ENCODE measurements around the gene VTI1B. TPM values are rescaled to one million over a fixed set of nuclear protein-coding genes. Genes with fewer than 3 reads are reported as not detected.
"Not testable (repeated sequence)": the region's sequence is repeated elsewhere in the genome, so short reads cannot be mapped to it uniquely, and the experiment has no call there.

Gene VTI1B
- total RNA-seq, 4 donors from 2014 or later = 96.1 to 133 (median 114) TPM

GRCh38 chr14:67630938-67631337, 43.5 kb downstream of the VTI1B start:
- ATAC-seq (ENCODE audit: low FRiP score) (no peak), DNase-seq (ENCODE audit: low spot score) (no peak)
- no peak for TF ChIP-seq CTCF (IDR thresholded peaks at IDR 0.05)

GRCh38 chr14:67630186-67630585, 44.2 kb downstream of the VTI1B start:
- no peak for ATAC-seq (ENCODE audit: low FRiP score)
- TF ChIP-seq CTCF (IDR thresholded peaks at IDR 0.05) = no peak
- no peak for DNase-seq (ENCODE audit: low spot score)

GRCh38 chr14:67627519-67627918, 46.9 kb downstream of the VTI1B start:
- DNase-seq (ENCODE audit: low spot score) (no peak), ATAC-seq (ENCODE audit: low FRiP score) (no peak)
- TF ChIP-seq CTCF (IDR thresholded peaks at IDR 0.05) = no peak

- ATAC-seq (ENCODE audit: low FRiP score); DNase-seq (ENCODE audit: low spot score): not testable (repeated sequence)
Observed at GRCh38 chr14:67626131-67626530, 48.3 kb downstream of the VTI1B start.

- no peak for ATAC-seq (ENCODE audit: low FRiP score)
- no peak for TF ChIP-seq CTCF (IDR thresholded peaks at IDR 0.05)
Observed at GRCh38 chr14:67623114-67623513, 51.3 kb downstream of the VTI1B start.

GRCh38 chr14:67622675-67623074, 51.8 kb downstream of the VTI1B start:
- no peak for TF ChIP-seq CTCF (IDR thresholded peaks at IDR 0.05)
- DNase-seq (ENCODE audit: low spot score) = no peak
- ATAC-seq (ENCODE audit: low FRiP score) = no peak

More at GRCh38 chr14:67623114-67623513, 51.3 kb downstream of the VTI1B start:
- DNase-seq (ENCODE audit: low spot score) = no peak

GRCh38 chr14:67620217-67620785, 54.1 kb downstream of the VTI1B start:
- ATAC-seq (ENCODE audit: low FRiP score) = peak; percentile 16
- DNase-seq (ENCODE audit: low spot score) = no peak
- TF ChIP-seq CTCF (IDR thresholded peaks at IDR 0.05) = no peak

All from omental fat pad (tissue), 4 donors.